ENCODE measurements around the gene NT5DC3. TPM values are rescaled to one million over a fixed set of nuclear protein-coding genes. Genes with fewer than 3 reads are reported as not detected.

NT5DC3 gene
- total and polyA plus RNA-seq, 4 donors = 1.3 to 9.0 (median 4.4) TPM

DNA sequence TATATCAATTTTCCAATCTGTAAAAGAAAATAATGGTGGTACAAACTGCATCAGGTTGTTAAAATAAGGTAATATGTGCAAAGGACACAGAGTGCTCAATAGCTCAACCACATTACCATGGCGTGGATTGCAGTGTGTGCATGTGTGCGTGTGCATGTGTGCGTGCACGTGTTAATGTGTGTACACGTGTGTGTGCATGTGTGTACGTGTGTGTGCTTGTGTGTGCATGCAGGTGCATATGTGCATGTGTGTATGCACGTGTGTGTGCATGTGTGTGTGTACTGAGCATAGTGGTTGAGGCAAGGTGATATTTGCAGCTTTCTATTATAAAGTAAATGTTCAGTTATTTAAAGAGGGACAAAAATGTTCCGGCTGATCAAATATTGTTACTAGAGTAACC is 115.6 kb downstream of the NT5DC3 start:
- no peaks in the 10 kb centered on the region for H3K4me1 ChIP-seq (ENCODE audit: control insufficient read depth in 4 of 4, insufficient read depth in 4 of 4, low read length in 3 of 4)
- H3K27me3 ChIP-seq (ENCODE audit: control insufficient read depth in 4 of 4, insufficient read depth in 4 of 4, low read length in 3 of 4) = no peaks in the 10 kb centered on the region
- no peak overlapping the region for H3K27ac ChIP-seq (ENCODE audit: low read depth in 1 of 2, low read length in 2 of 2)
- H3K9ac ChIP-seq (ENCODE audit: low read depth in 1 of 2, low read length in 2 of 2) = no peak overlapping the region
- TF ChIP-seq HNF4A (conservative IDR thresholded peaks at IDR 0.05) (no peak), HNF4G (IDR thresholded peaks at IDR 0.05) (no peak), SP1 (IDR thresholded peaks at IDR 0.05) (no peak), TAF1 (conservative IDR thresholded peaks at IDR 0.05) (no peak), FOXA2 (IDR thresholded peaks at IDR 0.05) (no peak), YY1 (IDR thresholded peaks at IDR 0.05) (no peak), RAD21 (IDR thresholded peaks at IDR 0.05) (no peak), EGR1 (IDR thresholded peaks at IDR 0.05; ENCODE audit: low read depth in 2 of 2) (no peak), NR2F2 (IDR thresholded peaks at IDR 0.05) (no peak), RXRA (IDR thresholded peaks at IDR 0.05) (no peak), JUND (IDR thresholded peaks at IDR 0.05) (no peak), FOXA1 (IDR thresholded peaks at IDR 0.05) (no peak)
- TF ChIP-seq, protein P1, sequence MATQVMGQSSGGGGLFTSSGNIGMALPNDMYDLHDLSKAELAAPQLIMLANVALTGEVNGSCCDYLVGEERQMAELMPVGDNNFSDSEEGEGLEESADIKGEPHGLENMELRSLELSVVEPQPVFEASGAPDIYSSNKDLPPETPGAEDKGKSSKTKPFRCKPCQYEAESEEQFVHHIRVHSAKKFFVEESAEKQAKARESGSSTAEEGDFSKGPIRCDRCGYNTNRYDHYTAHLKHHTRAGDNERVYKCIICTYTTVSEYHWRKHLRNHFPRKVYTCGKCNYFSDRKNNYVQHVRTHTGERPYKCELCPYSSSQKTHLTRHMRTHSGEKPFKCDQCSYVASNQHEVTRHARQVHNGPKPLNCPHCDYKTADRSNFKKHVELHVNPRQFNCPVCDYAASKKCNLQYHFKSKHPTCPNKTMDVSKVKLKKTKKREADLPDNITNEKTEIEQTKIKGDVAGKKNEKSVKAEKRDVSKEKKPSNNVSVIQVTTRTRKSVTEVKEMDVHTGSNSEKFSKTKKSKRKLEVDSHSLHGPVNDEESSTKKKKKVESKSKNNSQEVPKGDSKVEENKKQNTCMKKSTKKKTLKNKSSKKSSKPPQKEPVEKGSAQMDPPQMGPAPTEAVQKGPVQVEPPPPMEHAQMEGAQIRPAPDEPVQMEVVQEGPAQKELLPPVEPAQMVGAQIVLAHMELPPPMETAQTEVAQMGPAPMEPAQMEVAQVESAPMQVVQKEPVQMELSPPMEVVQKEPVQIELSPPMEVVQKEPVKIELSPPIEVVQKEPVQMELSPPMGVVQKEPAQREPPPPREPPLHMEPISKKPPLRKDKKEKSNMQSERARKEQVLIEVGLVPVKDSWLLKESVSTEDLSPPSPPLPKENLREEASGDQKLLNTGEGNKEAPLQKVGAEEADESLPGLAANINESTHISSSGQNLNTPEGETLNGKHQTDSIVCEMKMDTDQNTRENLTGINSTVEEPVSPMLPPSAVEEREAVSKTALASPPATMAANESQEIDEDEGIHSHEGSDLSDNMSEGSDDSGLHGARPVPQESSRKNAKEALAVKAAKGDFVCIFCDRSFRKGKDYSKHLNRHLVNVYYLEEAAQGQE (IDR thresholded peaks at IDR 0.05) = no peak
- TF ChIP-seq, protein P2, sequence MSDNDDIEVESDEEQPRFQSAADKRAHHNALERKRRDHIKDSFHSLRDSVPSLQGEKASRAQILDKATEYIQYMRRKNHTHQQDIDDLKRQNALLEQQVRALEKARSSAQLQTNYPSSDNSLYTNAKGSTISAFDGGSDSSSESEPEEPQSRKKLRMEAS (IDR thresholded peaks at IDR 0.05) = no peak
- TF ChIP-seq, protein P3, sequence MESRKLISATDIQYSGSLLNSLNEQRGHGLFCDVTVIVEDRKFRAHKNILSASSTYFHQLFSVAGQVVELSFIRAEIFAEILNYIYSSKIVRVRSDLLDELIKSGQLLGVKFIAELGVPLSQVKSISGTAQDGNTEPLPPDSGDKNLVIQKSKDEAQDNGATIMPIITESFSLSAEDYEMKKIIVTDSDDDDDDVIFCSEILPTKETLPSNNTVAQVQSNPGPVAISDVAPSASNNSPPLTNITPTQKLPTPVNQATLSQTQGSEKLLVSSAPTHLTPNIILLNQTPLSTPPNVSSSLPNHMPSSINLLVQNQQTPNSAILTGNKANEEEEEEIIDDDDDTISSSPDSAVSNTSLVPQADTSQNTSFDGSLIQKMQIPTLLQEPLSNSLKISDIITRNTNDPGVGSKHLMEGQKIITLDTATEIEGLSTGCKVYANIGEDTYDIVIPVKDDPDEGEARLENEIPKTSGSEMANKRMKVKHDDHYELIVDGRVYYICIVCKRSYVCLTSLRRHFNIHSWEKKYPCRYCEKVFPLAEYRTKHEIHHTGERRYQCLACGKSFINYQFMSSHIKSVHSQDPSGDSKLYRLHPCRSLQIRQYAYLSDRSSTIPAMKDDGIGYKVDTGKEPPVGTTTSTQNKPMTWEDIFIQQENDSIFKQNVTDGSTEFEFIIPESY (IDR thresholded peaks at IDR 0.05) = no peak
- TF ChIP-seq, protein P4, sequence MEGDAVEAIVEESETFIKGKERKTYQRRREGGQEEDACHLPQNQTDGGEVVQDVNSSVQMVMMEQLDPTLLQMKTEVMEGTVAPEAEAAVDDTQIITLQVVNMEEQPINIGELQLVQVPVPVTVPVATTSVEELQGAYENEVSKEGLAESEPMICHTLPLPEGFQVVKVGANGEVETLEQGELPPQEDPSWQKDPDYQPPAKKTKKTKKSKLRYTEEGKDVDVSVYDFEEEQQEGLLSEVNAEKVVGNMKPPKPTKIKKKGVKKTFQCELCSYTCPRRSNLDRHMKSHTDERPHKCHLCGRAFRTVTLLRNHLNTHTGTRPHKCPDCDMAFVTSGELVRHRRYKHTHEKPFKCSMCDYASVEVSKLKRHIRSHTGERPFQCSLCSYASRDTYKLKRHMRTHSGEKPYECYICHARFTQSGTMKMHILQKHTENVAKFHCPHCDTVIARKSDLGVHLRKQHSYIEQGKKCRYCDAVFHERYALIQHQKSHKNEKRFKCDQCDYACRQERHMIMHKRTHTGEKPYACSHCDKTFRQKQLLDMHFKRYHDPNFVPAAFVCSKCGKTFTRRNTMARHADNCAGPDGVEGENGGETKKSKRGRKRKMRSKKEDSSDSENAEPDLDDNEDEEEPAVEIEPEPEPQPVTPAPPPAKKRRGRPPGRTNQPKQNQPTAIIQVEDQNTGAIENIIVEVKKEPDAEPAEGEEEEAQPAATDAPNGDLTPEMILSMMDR (IDR thresholded peaks at IDR 0.05; ENCODE audit: low read depth, low read length, missing input control) = no peak
- TF ChIP-seq, protein P5, sequence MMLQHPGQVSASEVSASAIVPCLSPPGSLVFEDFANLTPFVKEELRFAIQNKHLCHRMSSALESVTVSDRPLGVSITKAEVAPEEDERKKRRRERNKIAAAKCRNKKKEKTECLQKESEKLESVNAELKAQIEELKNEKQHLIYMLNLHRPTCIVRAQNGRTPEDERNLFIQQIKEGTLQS (IDR thresholded peaks at IDR 0.05) = no peak
- no peak for DNase-seq (ENCODE audit: low spot score)
- no peak overlapping the region for H3K4me3 ChIP-seq (ENCODE audit: low read depth in 1 of 3, low read length in 3 of 3)
- no peaks in the 10 kb centered on the region for H3K36me3 ChIP-seq (ENCODE audit: control insufficient read depth in 4 of 4, insufficient read depth in 3 of 4, low read depth in 1 of 4, low read length in 3 of 4)
- H3K9me3 ChIP-seq (ENCODE audit: control insufficient read depth in 4 of 4, low read length in 3 of 4) = no peaks in the 10 kb centered on the region
- WGBS = 89% methylated on average over 8 of the region's 8 CpGs

Other genes with a start within 250 kb of the NT5DC3 start
- gene HSP90B1, start 89.2 kb upstream of the NT5DC3 start, total RNA-seq = 100 to 1,000 TPM; 296 to 854 TPM
- gene HSP90B1, start 89.2 kb upstream of the NT5DC3 start, polyA plus RNA-seq = 100 to 1,000 TPM; 508 to 650 TPM
- 10 to 100 TPM; 14.4 to 18.7 TPM for gene TDG, start 124.6 kb upstream of the NT5DC3 start, total RNA-seq
- gene TDG, start 124.6 kb upstream of the NT5DC3 start, polyA plus RNA-seq = 1 to 10 TPM; 5.0 to 9.3 TPM
- gene GLT8D2, start 209.0 kb upstream of the NT5DC3 start, total RNA-seq = 1 to 10 TPM in 1 of 2 donors, under 1 TPM in 1; 0.79 to 1.2 TPM
- gene GLT8D2, start 209.0 kb upstream of the NT5DC3 start, polyA plus RNA-seq = 1 to 10 TPM; 1.2 to 1.4 TPM
- 10 to 100 TPM in 1 of 2 donors, 1 to 10 TPM in 1; 8.7 to 17.4 TPM for gene HCFC2, start 223.3 kb upstream of the NT5DC3 start, total RNA-seq
- gene HCFC2, start 223.3 kb upstream of the NT5DC3 start, polyA plus RNA-seq = 10 to 100 TPM in 1 of 2 donors, 1 to 10 TPM in 1; 5.8 to 11.1 TPM